Measurements from ENCODE around the gene FEZ2.

DNA sequence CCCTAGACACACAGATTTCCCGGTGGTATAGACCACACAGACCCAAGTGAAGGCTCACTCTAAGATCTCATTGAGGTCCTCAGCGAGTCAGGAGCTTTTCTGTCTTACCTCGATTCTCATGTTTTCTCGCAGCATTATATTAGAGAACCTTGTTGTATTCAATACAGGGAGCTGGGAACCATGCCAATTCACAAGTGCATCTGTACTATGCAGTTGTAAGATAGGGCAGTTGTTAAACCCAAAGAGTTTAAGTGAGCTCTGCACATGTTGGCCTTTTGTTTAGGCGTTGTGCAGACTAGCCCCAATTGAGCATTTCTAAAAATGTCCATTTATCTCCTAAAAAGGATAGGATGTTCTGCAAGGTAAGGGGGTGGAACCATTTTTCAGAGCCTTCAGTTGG is 59.6 kb downstream of the FEZ2 start:
- no peak for TF ChIP-seq EZH2phosphoT487 (IDR thresholded peaks at IDR 0.05; ENCODE audit: borderline replicate concordance, low read length)
- TF ChIP-seq, protein P1, sequence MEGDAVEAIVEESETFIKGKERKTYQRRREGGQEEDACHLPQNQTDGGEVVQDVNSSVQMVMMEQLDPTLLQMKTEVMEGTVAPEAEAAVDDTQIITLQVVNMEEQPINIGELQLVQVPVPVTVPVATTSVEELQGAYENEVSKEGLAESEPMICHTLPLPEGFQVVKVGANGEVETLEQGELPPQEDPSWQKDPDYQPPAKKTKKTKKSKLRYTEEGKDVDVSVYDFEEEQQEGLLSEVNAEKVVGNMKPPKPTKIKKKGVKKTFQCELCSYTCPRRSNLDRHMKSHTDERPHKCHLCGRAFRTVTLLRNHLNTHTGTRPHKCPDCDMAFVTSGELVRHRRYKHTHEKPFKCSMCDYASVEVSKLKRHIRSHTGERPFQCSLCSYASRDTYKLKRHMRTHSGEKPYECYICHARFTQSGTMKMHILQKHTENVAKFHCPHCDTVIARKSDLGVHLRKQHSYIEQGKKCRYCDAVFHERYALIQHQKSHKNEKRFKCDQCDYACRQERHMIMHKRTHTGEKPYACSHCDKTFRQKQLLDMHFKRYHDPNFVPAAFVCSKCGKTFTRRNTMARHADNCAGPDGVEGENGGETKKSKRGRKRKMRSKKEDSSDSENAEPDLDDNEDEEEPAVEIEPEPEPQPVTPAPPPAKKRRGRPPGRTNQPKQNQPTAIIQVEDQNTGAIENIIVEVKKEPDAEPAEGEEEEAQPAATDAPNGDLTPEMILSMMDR (IDR thresholded peaks at IDR 0.05; ENCODE audit: low read depth, low read length, poor library complexity, severe bottlenecking), result no peak
